GM19238 (cell line): ENCODE data around the gene APP.

Source experiments
- DNase-seq: peaks from one replicate; pipeline ENCODE4 v3.0.0; 2011; ENCODE audit warnings: low spot score; ENCODE audit not compliant: insufficient read length

APP gene

GRCh38 chr21:26127073-26127814 lies 43.3 kb downstream of the APP start:
- DNase-seq: no peak

- DNase-seq: no peak
Measured at GRCh38 chr21:26126168-26126553, 44.4 kb downstream of the APP start.

DNA sequence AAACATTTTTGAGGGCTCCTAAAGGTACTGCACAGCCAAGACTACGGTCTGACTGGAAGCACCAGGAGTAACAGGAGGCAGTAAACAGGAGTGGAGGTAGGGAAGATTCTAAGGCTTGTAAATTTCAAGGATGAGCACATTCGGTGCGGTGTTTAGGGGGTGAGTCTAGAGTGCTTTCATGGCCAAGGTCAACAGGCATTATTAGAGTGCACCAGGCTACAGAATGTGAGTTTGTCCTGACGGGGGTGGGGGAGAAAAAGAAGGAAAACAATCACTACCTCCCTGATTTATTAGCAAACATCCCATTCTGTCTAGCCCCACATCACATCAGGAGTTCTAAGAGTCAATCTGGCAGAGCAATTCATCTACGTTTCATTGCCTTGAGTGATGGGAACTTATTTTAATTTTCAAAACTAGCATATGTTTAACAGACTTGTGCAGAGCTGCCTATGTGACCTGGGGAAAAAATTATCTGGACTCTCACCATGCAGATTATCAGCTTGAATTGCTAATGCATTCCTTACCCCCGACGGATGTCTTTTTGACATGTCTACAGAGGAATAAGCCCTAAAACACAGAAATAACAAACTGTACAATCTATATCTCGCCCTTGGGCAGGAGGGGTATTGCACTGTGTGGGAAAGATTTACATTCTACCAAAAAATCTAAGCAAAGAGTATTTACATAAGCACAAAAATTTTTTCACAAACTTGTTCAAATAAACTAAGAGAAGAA lies 45.0 kb downstream of the APP start:
- DNase-seq: no peak

DNA sequence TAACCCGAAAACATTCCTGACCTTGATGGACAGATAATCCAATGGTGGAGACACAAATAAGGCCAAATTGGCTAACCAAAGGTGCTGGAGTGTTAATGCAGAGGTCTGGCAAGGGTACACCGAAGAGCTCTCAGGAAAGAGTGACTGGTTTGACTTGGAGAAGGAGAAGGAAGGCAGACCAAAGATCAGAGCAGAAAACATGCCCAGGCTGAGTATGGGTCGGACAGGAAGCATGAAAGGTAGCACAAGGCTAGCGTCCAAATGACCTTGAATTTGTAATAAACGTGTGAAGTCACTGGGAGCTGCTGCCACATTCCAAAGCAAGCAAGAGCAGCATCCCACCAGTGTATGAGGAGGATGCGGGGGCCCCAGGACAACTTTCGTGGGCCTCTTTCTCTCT lies 45.7 kb downstream of the APP start:
- DNase-seq: no peak

DNA sequence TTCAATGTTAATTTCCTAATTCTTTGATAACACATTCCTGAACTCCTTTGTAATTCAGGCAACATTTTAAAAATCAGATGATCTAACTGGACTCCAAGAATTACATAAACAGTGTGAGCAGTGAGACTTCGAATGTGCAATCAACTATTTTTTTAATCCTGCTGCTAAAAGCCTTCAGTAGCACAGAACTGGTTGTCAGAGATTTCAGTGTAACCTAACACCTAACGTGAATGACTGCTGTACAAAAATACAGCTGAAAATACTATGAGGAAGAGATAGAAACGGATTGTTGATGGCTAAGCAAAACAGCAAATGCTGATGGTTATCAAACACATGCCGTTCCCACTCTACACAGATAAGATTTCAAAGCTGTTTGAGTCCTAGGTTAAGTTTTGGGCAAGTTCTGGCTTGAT lies 46.1 kb downstream of the APP start:
- no peak for DNase-seq

GRCh38 chr21:26123012-26123411 lies 47.6 kb downstream of the APP start:
- no peak for DNase-seq

DNA sequence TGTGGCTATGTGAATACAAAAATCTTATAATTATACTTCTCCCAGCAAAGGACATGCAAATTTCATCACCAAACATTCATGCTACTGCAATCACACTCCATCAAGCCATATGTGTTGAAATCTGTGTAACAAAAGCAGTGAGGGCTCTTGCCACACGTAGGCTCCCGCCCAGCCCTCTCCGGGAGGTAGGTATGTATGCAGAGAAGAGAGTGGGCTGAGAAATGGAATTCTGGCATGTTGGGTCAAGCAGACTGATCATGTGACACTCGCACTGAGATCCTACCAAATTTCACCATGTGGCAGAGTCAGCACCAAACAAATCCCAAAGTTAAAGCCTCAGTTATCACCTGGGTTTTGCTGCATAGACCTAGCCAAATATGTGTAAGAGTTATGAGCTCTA lies 49.7 kb downstream of the APP start:
- no peak for DNase-seq

DNA sequence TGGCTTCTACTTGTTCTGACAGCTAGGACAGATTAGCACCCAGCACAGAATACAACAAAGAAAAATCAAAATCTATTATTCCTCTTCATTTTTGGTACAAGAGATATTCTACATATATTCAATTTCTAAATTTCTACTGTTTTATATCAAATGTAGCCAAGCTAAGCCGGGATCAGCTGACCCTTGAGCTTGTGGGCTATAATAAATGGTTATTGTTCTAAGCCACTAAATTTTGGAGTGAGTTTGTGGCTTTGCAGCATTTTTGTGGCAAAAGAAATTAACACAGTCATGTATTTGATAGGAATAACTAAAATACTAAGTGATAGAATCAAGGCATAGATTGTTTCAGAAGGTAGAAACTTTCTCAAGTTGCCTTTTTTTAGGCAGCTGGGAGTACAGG lies 50.7 kb downstream of the APP start:
- no peak for DNase-seq

DNA sequence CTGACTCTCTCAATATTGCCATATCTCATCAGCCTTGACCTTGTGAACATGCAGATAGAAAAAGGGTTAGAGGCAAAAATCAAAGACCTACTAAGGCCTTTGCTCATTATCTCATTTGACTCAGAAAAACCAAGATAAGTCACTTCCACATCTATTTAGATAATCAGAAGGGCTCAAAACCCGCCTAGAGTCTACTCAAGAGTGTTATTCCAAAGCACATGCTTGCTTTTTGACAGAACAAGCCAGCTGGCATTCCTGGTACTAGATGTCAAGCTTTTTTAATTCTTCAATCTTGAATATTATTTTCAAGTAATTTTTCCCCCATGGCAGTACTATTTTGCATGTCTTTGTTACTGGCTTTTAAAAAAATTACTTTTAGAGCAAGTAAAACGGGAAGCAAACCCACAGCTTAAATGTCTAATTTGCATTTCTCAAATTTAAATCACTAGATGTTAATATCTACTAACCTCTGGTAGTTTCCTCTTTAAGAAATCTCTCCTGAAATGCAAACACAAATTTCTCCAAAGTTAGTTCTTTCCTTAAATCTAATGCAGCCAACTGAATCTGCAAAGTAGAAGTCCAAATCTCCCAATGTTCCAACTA lies 51.5 kb downstream of the APP start:
- DNase-seq: no peak

DNA sequence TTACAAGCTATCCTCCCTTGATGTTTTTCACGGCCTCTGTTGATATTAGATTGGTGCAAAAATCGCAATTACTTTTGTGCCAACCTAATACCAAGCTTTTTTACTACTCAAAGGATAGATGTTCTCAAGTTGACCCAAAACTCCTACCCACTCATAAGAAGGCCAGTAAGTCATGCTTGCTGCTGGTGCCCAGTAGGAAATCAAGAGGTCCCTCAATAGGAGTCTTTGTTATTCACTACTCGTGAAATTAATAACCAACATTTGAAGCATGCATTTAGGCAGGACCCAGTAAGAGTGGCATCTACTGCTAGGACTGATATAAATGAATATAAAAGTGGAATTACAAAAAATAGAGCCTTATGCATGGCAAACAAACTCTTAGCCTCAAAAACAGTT lies 52.6 kb downstream of the APP start:
- no peak for DNase-seq

- DNase-seq: no peak
Measured at GRCh38 chr21:26117324-26117971, 53.1 kb downstream of the APP start.

GRCh38 chr21:26116456-26117011 lies 54.0 kb downstream of the APP start:
- no peak for DNase-seq

DNA sequence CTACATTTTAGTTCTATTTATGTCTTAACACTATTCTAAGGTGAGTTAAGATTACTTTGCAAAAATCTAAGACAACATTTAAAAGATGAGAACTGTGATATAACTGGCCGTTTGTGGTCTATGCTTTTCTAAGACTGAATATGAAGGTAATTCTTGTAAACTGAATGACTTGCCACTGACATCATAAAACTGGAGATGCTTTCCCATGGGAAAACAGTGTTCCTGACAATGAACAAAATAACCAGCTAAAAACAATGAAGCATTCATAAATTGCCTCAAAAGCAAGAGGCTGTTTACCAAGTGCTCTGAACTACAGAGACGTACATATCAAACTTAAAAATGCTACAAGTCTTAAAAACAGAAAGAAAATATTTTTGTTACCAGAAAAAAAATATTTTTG lies 54.7 kb downstream of the APP start:
- no peak for DNase-seq

DNA sequence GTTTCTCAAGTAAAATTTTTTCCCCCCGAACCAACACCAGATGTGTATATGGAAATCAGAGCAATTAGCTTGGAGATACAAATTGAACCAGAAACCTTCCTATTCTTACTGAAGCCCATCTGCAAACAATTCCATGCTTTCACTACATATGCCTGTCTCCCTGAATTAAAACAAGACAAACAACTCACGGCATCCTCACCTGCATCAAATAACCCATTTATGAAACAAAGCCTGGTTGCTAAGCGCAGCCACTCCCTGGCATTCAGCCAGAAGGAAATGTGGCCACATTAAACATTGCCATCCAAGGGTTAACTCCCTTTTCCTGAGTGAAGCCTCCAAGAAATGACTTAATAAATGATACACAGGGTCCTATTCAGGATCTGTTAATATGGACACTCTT lies 55.3 kb downstream of the APP start:
- DNase-seq: no peak

GRCh38 chr21:26112975-26113374 lies 57.6 kb downstream of the APP start:
- no peak for DNase-seq

GRCh38 chr21:26112127-26112742 lies 58.3 kb downstream of the APP start:
- no peak for DNase-seq

- no peak for DNase-seq
Measured at GRCh38 chr21:26110715-26111114, 59.9 kb downstream of the APP start.

DNA sequence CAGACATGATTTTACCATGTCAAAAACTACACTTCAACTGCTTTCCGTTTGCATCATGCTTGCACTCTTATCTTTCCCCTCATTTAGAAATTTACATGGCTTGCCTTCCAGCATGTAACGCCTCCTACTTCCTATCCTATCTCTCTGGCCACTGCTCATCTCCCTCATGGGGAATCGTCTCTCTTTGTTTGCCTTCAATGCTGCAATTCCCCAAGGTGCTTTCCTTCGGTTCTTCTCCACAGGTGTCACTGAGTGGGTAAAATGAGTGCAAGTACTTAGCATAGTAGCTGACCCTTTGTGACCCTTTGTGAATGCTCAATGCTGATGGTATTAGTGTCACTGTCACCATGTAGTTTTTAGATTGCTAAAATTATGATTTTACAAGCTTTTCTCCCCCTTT lies 63.1 kb downstream of the APP start:
- DNase-seq: no peak

DNA sequence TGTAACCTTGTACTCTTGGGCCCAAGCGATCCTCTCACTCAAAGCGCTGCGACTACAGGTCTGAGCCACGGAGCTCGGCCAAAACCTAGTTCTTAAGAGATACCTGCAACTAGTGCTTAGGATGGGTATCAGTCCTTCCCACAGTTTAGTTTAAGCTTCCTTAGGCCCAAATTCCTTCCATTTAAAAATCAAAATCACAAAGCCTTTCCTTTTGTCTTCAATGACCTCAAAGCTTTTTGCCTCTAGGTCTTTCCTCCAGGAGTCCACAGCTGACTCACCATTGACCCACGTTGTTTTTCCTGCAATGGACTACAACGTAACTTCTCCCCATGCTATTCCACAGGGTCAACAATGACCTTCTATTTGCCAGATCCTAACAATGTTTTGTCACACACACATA lies 64.0 kb downstream of the APP start:
- no peak for DNase-seq

- DNase-seq: no peak
Measured at GRCh38 chr21:26105819-26106218, 64.8 kb downstream of the APP start.

DNA sequence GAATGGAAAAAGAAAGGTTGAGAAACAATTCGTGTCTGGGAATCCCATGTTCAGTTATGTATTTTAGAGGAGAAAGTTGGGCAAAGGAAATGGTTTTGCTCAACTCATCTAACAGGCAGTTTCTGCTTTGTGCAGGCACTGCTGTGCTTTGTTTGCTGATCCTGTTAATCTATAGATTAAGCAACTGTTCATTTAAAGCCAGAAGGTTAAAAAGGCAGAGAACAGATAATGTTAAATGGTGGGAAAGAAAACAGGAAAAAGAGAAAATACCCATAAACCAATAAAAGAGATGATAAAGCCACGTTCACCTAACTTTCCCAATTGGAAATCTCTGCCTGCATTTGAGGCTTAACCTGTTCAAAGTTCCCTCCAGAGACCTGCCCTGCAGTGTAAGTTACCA lies 70.0 kb downstream of the APP start:
- DNase-seq: no peak
